Endothelial cell of umbilical vein (primary cell): Measurements from ENCODE around the gene LSM2. TPM values are rescaled to one million over a fixed set of nuclear protein-coding genes. Genes with fewer than 3 reads are reported as not detected.
"Not testable (repeated sequence)": the region's sequence is repeated elsewhere in the genome, so short reads cannot be mapped to it uniquely, and the experiment has no call there.

ENCODE experiments used
- BruUV-seq: library from RNA; stranded (reverse); fragments of 400-500 nt; replicated peaks from 2 replicates; lab custom pipeline; 2021; lab: Mats Ljungman, UMichigan
- CTCF ChIA-PET: fragments of 300-600, 350-600 bp; sonication (Branson Sonifier 250); formaldehyde crosslinking; loops from one replicate; lab custom pipeline; 2021; ENCODE audit warnings: antibody characterized with exemption, inconsistent platforms; lab: Charles Lee
- POLR2A ChIA-PET: fragments of 300-600, 350-600 bp; sonication (Branson Sonifier 250); formaldehyde crosslinking; loops from one replicate; lab custom pipeline; 2021; ENCODE audit warnings: antibody characterized with exemption, inconsistent platforms; lab: Charles Lee
- DNase-seq: peaks from one replicate; pipeline ENCODE4 v3.0.0-alpha.2; 2011; ENCODE audit warnings: low read depth, low spot score
- FAIRE-seq: peaks from 2 replicates; lab custom pipeline; 2011; peaks lifted over from hg19 to GRCh38; lab: Jason Lieb, UNC
- H2AFZ ChIP-seq: 2 replicates; pipeline ENCODE4 v1.6.0; 2012; ENCODE audit warnings: low read depth, low read length, control low read depth, inconsistent platforms
- H3K27ac ChIP-seq: 2 replicates; pipeline ENCODE4 v1.5.1; 2011; ENCODE audit warnings: low read depth, mild to moderate bottlenecking, control low read depth, low read length, moderate library complexity; ENCODE audit not compliant: insufficient read depth
- H3K27me3 ChIP-seq, 2 experiments: 2 replicates each; pipeline versions ENCODE4 v1.6.0 to v1.6.1; 2011; ENCODE audit warnings: low read length in 2 of 2, mixed read lengths in 1 of 2; ENCODE audit not compliant: control insufficient read depth in 2 of 2, insufficient read depth in 2 of 2
- H3K36me3 ChIP-seq, 2 experiments: 2 replicates in 1 of 2; 3 replicates in 1 of 2; pipeline ENCODE4 v1.5.1; 2011; ENCODE audit warnings: low read length in 2 of 2, mild to moderate bottlenecking in 1 of 2, moderate library complexity in 1 of 2; ENCODE audit not compliant: control insufficient read depth in 2 of 2, insufficient read depth in 2 of 2; ENCODE audit errors: extremely low read depth in 1 of 2
- H3K4me1 ChIP-seq: 3 replicates; pipeline ENCODE4 v1.5.1; 2011; ENCODE audit warnings: mild to moderate bottlenecking, low read length; ENCODE audit not compliant: control insufficient read depth, insufficient read depth; ENCODE audit errors: extremely low read depth
- H3K4me2 ChIP-seq: 2 replicates; pipeline ENCODE4 v1.6.1; 2011; ENCODE audit warnings: low read length, control low read depth, mixed read lengths; ENCODE audit not compliant: insufficient read depth
- H3K4me3 ChIP-seq, 3 experiments: fragments of 200-600 bp in 1 of 3; sonication (generic), shearing (Covaris generic) in 1 of 3; replicated peaks in 1 of 3; 2 replicates each; pipeline ENCODE4 v1.5.1; 2011 to 2016; ENCODE audit warnings: control low read depth in 3 of 3, low read length in 3 of 3, mild to moderate bottlenecking in 2 of 3, inconsistent platforms in 1 of 3, low read depth in 1 of 3, moderate library complexity in 1 of 3; ENCODE audit not compliant: insufficient read depth in 1 of 3
- H3K79me2 ChIP-seq: 2 replicates; pipeline ENCODE4 v1.6.0; 2012; ENCODE audit warnings: low read length, inconsistent platforms; ENCODE audit not compliant: control insufficient read depth, insufficient read depth
- H3K9ac ChIP-seq: replicated peaks from 2 replicates; pipeline ENCODE3; 2011; ENCODE audit warnings: low read length, control low read depth; ENCODE audit not compliant: insufficient read depth; ENCODE audit errors: extremely low read depth
- H3K9me1 ChIP-seq: replicated peaks from 3 replicates; pipeline ENCODE4 v1.6.0; 2011; ENCODE audit warnings: mild to moderate bottlenecking, low read length; ENCODE audit not compliant: control insufficient read depth, insufficient read depth; ENCODE audit errors: extremely low read depth
- H3K9me3 ChIP-seq: replicated peaks from 2 replicates; pipeline ENCODE4 v1.5.1; 2012; ENCODE audit warnings: low read length, inconsistent platforms; ENCODE audit not compliant: control insufficient read depth, insufficient read depth
- H4K20me1 ChIP-seq: replicated peaks from 2 replicates; pipeline ENCODE3; 2011; ENCODE audit warnings: mild to moderate bottlenecking, low read length; ENCODE audit not compliant: control insufficient read depth, insufficient read depth; ENCODE audit errors: extremely low read depth
- GATA2 ChIP-seq: IDR thresholded peaks from 2 replicates; pipeline ENCODE4 v1.7.0; 2011; ENCODE audit warnings: low read depth, mild to moderate bottlenecking, moderate library complexity, mixed read lengths, low read length; ENCODE audit not compliant: insufficient read length, insufficient read depth
- POLR2A ChIP-seq: IDR thresholded peaks from 2 replicates; pipeline ENCODE4 v1.6.1; 2012; ENCODE audit warnings: low read depth, mild to moderate bottlenecking, control low read depth, low read length
- POLR2AphosphoS5 ChIP-seq: IDR thresholded peaks from 2 replicates; pipeline ENCODE4 v1.6.1; 2012; ENCODE audit warnings: low read depth, mild to moderate bottlenecking, control low read depth, low read length, moderate library complexity; ENCODE audit not compliant: insufficient read depth
- dilution Hi-C: fragments of 300-500 bp; cut with MboI; formaldehyde crosslinking; loops from one replicate; pipeline ENCODE4 v1.15.0; 2019; ENCODE audit warnings: low sequenced_read_pairs; ENCODE audit not compliant: extremely low pct_ligation_motif_present
- intact Hi-C: fragments of 100-400 bp; cut with micrococcal nuclease; formaldehyde crosslinking; loops from one replicate; pipeline ENCODE4 v1.10.0; 2022
- polyA plus RNA-seq, 4 experiments: library from polyadenylated mRNA; depleted of rRNA in 3 of 4; stranded (reverse) in 3 of 4; unstranded in 1 of 4; fragments of >200 nt; gene quantifications; 2 replicates each; pipeline versions ENCODE4 v1.2.1 to v1.2.3, GENCODE V29; 2011 to 2012; ENCODE audit warnings: missing spikeins in 1 of 4
- total RNA-seq: library from RNA; stranded (reverse); gene quantifications from 2 replicates; pipeline ENCODE4 v1.2.3, GENCODE V29; 2021

Gene LSM2
- total and polyA plus RNA-seq, 2 donors (not counting 3 experiments of a cell fraction or from before 2014, with no cell fraction given): 78.1 to 86.0 TPM

- H3K4me1 ChIP-seq: peaks cover 18% of the 10 kb centered on the region
- intact Hi-C loops: not testable (repeated sequence)
Observed at GRCh38 chr6:31823592-31824196, 16.9 kb upstream of the LSM2 start.

GRCh38 chr6:31822036-31822821 is 15.5 kb upstream of the LSM2 start:
- H3K4me1 ChIP-seq: peaks cover 30% of the 10 kb centered on the region
- no peaks in the 10 kb centered on the region for H3K27me3 ChIP-seq
- DNase-seq (peak; percentile 77), FAIRE-seq (peak; percentile 90)
- no peaks in the 10 kb centered on the region for H3K9me3 ChIP-seq
- peak overlapping the region; percentile 76 for H3K9ac ChIP-seq
- ChIA-PET CTCF (interaction anchor here (0.6 to 2.6 kb wide), 11 partner anchors 8 to 160 kb away, joined by 3 to 10 read pairs (median 3); partner anchors contain the start of genes LSM2 and VARS1), POLR2A (interaction anchor here (0.7 to 1.3 kb wide), 3 partner anchors 15 to 162 kb away, joined by 3 to 7 read pairs (median 3); partner anchors contain the start of genes C6orf47, CLIC1 and LSM2)
- H3K9me1 ChIP-seq: no peaks in the 10 kb centered on the region
- no peaks in the 10 kb centered on the region for H3K36me3 ChIP-seq
- H3K4me2 ChIP-seq: peak overlapping the region; percentile 72
- BruUV-seq: TSS peak; percentile 86
- dilution Hi-C loops (no loop called here), intact Hi-C loops (no loop called here)
- H3K79me2 ChIP-seq: peaks cover 14% of the 10 kb centered on the region
- H3K4me3 ChIP-seq: peak overlapping the region; percentile 24 to 73 (median 44)
- no peak for TF ChIP-seq GATA2
- peak; percentile 59 for TF ChIP-seq POLR2AphosphoS5
- TF ChIP-seq POLR2A: peak; percentile 64
- H3K27ac ChIP-seq: peak overlapping the region; percentile 79
- no peaks in the 10 kb centered on the region for H4K20me1 ChIP-seq
- H2AFZ ChIP-seq: peak overlapping the region; percentile 50

More at GRCh38 chr6:31823592-31824196, 16.9 kb upstream of the LSM2 start:
- H4K20me1 ChIP-seq, H3K36me3 ChIP-seq, H3K9me3 ChIP-seq, BruUV-seq, DNase-seq, FAIRE-seq, H3K4me2 ChIP-seq, H3K4me3 ChIP-seq, H3K27me3 ChIP-seq, H3K9me1 ChIP-seq, H3K79me2 ChIP-seq, H2AFZ ChIP-seq, H3K9ac ChIP-seq, H3K27ac ChIP-seq, dilution Hi-C loops: not testable (repeated sequence)
- ChIA-PET CTCF (interaction anchor here (1.0 to 2.6 kb wide), 3 partner anchors 17 to 33 kb away, joined by 3 to 10 read pairs (median 4); partner anchors contain the start of genes LSM2 and VARS1), POLR2A (interaction anchor here (1.3 kb wide), 1 partner anchor 17 kb away, joined by 7 read pairs; the partner anchor contains the start of gene LSM2)
